ENCODE data around the gene AMMECR1.

AMMECR1 gene

DNA sequence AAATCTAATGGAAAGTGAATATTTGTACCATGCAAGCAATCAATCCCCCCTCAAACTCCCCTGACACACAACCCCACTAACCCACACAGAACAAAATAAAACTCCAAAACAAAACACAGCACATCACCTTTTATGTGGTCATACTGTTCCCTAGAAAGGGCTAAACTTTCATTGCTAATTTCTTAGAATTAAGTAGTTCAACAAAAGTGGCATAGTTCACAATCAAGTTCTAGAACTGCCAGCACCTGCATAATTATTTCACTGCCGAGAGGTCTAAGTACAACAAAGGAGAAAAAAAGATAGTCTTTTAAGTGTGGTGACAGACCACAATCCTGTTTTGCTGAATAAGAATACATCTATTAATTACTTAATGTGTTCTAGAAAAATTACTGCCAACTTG, 58.8 kb downstream of the AMMECR1 start:
- no peak overlapping the region for H3K9ac ChIP-seq (ENCODE audit: low read length)
- H3K27me3 ChIP-seq (replicated peaks; ENCODE audit: insufficient read depth, low read length): no peaks in the 10 kb centered on the region
- no peak overlapping the region for H3K4me3 ChIP-seq (ENCODE audit: low read length)
- no peak overlapping the region for H3K4me2 ChIP-seq (ENCODE audit: low read depth, low read length)
- no peaks in the 10 kb centered on the region for H4K20me1 ChIP-seq (ENCODE audit: insufficient read depth, low read length)
- H3K9me3 ChIP-seq (replicated peaks; ENCODE audit: insufficient read depth, low read length): no peaks in the 10 kb centered on the region
- no peak for TF ChIP-seq EZH2phosphoT487 (IDR thresholded peaks at IDR 0.05; ENCODE audit: low read length)
- TF ChIP-seq, protein P1, sequence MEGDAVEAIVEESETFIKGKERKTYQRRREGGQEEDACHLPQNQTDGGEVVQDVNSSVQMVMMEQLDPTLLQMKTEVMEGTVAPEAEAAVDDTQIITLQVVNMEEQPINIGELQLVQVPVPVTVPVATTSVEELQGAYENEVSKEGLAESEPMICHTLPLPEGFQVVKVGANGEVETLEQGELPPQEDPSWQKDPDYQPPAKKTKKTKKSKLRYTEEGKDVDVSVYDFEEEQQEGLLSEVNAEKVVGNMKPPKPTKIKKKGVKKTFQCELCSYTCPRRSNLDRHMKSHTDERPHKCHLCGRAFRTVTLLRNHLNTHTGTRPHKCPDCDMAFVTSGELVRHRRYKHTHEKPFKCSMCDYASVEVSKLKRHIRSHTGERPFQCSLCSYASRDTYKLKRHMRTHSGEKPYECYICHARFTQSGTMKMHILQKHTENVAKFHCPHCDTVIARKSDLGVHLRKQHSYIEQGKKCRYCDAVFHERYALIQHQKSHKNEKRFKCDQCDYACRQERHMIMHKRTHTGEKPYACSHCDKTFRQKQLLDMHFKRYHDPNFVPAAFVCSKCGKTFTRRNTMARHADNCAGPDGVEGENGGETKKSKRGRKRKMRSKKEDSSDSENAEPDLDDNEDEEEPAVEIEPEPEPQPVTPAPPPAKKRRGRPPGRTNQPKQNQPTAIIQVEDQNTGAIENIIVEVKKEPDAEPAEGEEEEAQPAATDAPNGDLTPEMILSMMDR (IDR thresholded peaks at IDR 0.05; ENCODE audit: low read length): no peak
- TF ChIP-seq EZH2 (optimal IDR thresholded peaks at IDR 0.05; ENCODE audit: low read depth, low read length): no peak
- H3F3A ChIP-seq (ENCODE audit: insufficient read depth, low read length): no peaks in the 10 kb centered on the region
- H2AFZ ChIP-seq (ENCODE audit: low read length): no peak overlapping the region
- no peaks in the 10 kb centered on the region for H3K4me1 ChIP-seq (ENCODE audit: low read length)
- peaks cover 6% of the 10 kb centered on the region; the same call in 1 of the 2 replicates for H3K79me2 ChIP-seq (ENCODE audit: low read length)
- no peaks in the 10 kb centered on the region for H3K36me3 ChIP-seq (replicated peaks; ENCODE audit: insufficient read depth, low read length)
- no peak for DNase-seq
- H3K27ac ChIP-seq (ENCODE audit: low read length): no peak overlapping the region
- H3K9me2 ChIP-seq (replicated peaks; ENCODE audit: insufficient read depth, low read length): no peaks in the 10 kb centered on the region

DNA sequence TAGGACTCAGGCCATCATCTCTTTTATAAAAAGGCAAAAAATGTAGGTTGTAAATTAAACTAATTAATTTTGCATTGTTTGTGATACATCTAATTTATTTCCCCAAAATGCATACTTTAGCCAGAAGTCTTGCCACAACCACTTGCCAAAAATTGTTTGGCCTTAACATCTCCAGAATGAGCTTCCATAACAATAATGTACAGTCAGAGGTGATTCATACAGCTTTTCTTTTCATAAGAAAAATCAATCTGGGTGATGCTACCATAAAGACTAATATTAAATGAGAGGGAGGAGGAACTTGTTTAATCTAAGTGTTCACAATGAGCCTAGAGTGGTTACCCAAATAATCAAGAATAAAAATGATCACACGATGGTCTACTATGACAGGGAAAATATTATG, 59.3 kb downstream of the AMMECR1 start:
- no peaks in the 10 kb centered on the region for H3K4me1 ChIP-seq (ENCODE audit: low read length)
- H3K27me3 ChIP-seq (replicated peaks; ENCODE audit: insufficient read depth, low read length): no peaks in the 10 kb centered on the region
- peaks cover 4% of the 10 kb centered on the region; the same call in 1 of the 2 replicates for H3K79me2 ChIP-seq (ENCODE audit: low read length)
- H3K9me3 ChIP-seq (replicated peaks; ENCODE audit: insufficient read depth, low read length): no peaks in the 10 kb centered on the region
- H3K9me2 ChIP-seq (replicated peaks; ENCODE audit: insufficient read depth, low read length): no peaks in the 10 kb centered on the region
- H2AFZ ChIP-seq (ENCODE audit: low read length): no peak overlapping the region
- no peak overlapping the region for H3K27ac ChIP-seq (ENCODE audit: low read length)
- H3K4me3 ChIP-seq (ENCODE audit: low read length): no peak overlapping the region
- no peak for DNase-seq
- no peaks in the 10 kb centered on the region for H3F3A ChIP-seq (ENCODE audit: insufficient read depth, low read length)
- TF ChIP-seq, protein P1 (IDR thresholded peaks at IDR 0.05; ENCODE audit: low read length): no peak
- TF ChIP-seq EZH2phosphoT487 (IDR thresholded peaks at IDR 0.05; ENCODE audit: low read length): no peak
- TF ChIP-seq EZH2 (optimal IDR thresholded peaks at IDR 0.05; ENCODE audit: low read depth, low read length): no peak
- H3K36me3 ChIP-seq (replicated peaks; ENCODE audit: insufficient read depth, low read length): no peaks in the 10 kb centered on the region
- H4K20me1 ChIP-seq (ENCODE audit: insufficient read depth, low read length): no peaks in the 10 kb centered on the region
- no peak overlapping the region for H3K9ac ChIP-seq (ENCODE audit: low read length)
- no peak overlapping the region for H3K4me2 ChIP-seq (ENCODE audit: low read depth, low read length)

DNA sequence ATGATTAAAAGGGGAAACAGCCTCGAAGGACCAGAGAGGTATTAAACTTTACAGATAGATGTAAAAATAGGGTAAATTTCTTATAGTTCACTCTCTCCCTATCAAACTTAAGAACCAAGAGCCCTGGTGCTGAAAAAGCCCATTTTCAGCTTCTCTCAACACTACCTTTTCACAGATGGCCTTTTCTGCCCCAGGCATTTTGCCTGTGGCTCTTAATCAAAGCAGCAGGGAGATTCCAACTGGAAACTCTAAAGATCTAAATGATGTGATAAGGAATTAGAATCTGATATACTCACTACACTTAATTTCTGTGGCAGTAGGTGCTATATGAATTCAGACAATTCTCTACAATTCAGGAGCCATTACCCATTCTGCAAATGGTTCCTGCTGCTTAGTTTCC, 60.0 kb downstream of the AMMECR1 start:
- H3K9me2 ChIP-seq (replicated peaks; ENCODE audit: insufficient read depth, low read length): no peaks in the 10 kb centered on the region
- H3K9me3 ChIP-seq (replicated peaks; ENCODE audit: insufficient read depth, low read length): no peaks in the 10 kb centered on the region
- no peaks in the 10 kb centered on the region for H3K36me3 ChIP-seq (replicated peaks; ENCODE audit: insufficient read depth, low read length)
- no peak overlapping the region for H3K4me3 ChIP-seq (ENCODE audit: low read length)
- H3F3A ChIP-seq (ENCODE audit: insufficient read depth, low read length): no peaks in the 10 kb centered on the region
- no peak overlapping the region for H3K4me2 ChIP-seq (ENCODE audit: low read depth, low read length)
- 0 out of 2 replicates have a peak, but pooled peaks cover 4% of the 10 kb centered on the region for H3K79me2 ChIP-seq (ENCODE audit: low read length)
- no peaks in the 10 kb centered on the region for H4K20me1 ChIP-seq (ENCODE audit: insufficient read depth, low read length)
- TF ChIP-seq EZH2phosphoT487 (IDR thresholded peaks at IDR 0.05; ENCODE audit: low read length) (no peak), EZH2 (optimal IDR thresholded peaks at IDR 0.05; ENCODE audit: low read depth, low read length) (no peak)
- H3K4me1 ChIP-seq (ENCODE audit: low read length): no peaks in the 10 kb centered on the region
- no peak overlapping the region for H3K9ac ChIP-seq (ENCODE audit: low read length)
- no peak overlapping the region for H2AFZ ChIP-seq (ENCODE audit: low read length)
- DNase-seq: no peak
- no peak overlapping the region for H3K27ac ChIP-seq (ENCODE audit: low read length)
- H3K27me3 ChIP-seq (replicated peaks; ENCODE audit: insufficient read depth, low read length): no peaks in the 10 kb centered on the region

DNA sequence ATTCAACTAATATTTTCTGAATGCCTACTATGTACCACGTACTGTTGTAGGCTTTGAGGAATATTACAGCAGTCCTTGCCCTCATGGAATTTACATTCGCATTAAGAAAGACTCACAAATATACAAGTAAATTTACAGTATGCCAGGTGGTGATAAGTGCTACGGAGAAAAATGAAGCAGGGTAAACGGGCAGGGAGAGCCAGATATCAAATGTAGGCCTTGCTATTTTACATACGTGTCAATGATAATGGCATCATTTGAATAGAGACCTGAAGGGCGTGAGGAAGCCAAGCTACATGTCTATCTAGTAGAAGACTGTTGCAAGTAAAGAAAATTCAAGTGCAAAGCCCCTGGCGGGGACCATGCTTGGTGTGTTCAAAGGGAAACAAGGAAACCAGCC, 65.2 kb downstream of the AMMECR1 start:
- no peaks in the 10 kb centered on the region for H3F3A ChIP-seq (ENCODE audit: insufficient read depth, low read length)
- no peak overlapping the region for H3K9ac ChIP-seq (ENCODE audit: low read length)
- H3K9me2 ChIP-seq (replicated peaks; ENCODE audit: insufficient read depth, low read length): no peaks in the 10 kb centered on the region
- no peaks in the 10 kb centered on the region for H3K27me3 ChIP-seq (replicated peaks; ENCODE audit: insufficient read depth, low read length)
- H3K79me2 ChIP-seq (ENCODE audit: low read length): 0 out of 2 replicates have a peak, but pooled peaks cover 8% of the 10 kb centered on the region
- TF ChIP-seq EZH2 (optimal IDR thresholded peaks at IDR 0.05; ENCODE audit: low read depth, low read length) (no peak), EZH2phosphoT487 (IDR thresholded peaks at IDR 0.05; ENCODE audit: low read length) (no peak)
- TF ChIP-seq, protein P1 (IDR thresholded peaks at IDR 0.05; ENCODE audit: low read length): no peak
- H4K20me1 ChIP-seq (ENCODE audit: insufficient read depth, low read length): no peaks in the 10 kb centered on the region
- 0 out of 2 replicates have a peak, but pooled peaks cover 3% of the 10 kb centered on the region for H3K4me1 ChIP-seq (ENCODE audit: low read length)
- no peak overlapping the region for H3K27ac ChIP-seq (ENCODE audit: low read length)
- no peak overlapping the region for H2AFZ ChIP-seq (ENCODE audit: low read length)
- DNase-seq: no peak
- H3K9me3 ChIP-seq (replicated peaks; ENCODE audit: insufficient read depth, low read length): no peaks in the 10 kb centered on the region
- H3K4me2 ChIP-seq (ENCODE audit: low read depth, low read length): no peak overlapping the region
- H3K36me3 ChIP-seq (replicated peaks; ENCODE audit: insufficient read depth, low read length): no peaks in the 10 kb centered on the region
- no peak overlapping the region for H3K4me3 ChIP-seq (ENCODE audit: low read length)

All from MM.1S (cell line).